ENCODE data around the gene ATP9A.

- TF ChIP-seq CEBPB (IDR thresholded peaks at IDR 0.05; ENCODE audit: low read depth) (no peak), CTCF (IDR thresholded peaks at IDR 0.05 in 2 of 3, conservative IDR thresholded peaks at IDR 0.05 in 1 of 3; ENCODE audit: borderline replicate concordance in 1 of 3, insufficient read depth in 1 of 3, low read depth in 2 of 3, low read length in 2 of 3) (no peak), EZH2 (IDR thresholded peaks at IDR 0.05) (no peak), MAX (IDR thresholded peaks at IDR 0.05) (no peak)
Measured at GRCh38 chr20:51643390-51643789, 124.8 kb downstream of the ATP9A start.

All from HCT116 (cell line).